ENCODE measurements around the gene GLYR1.
"Not testable (repeated sequence)": the region's sequence is repeated elsewhere in the genome, so short reads cannot be mapped to it uniquely, and the experiment has no call there.

The GLYR1 gene

GRCh38 chr16:4846901-4847773 lies at the start of gene GLYR1, which contains the start of gene UBN1:
Gene GLYR1 (minus strand): TSS chr16:4847288. CDS start chr16:4847265, 23 bp downstream.
Gene UBN1 (plus strand): TSS chr16:4847481. CDS start chr16:4852918, 5,437 bp downstream.
- peak; percentile 97 for DNase-seq

DNA sequence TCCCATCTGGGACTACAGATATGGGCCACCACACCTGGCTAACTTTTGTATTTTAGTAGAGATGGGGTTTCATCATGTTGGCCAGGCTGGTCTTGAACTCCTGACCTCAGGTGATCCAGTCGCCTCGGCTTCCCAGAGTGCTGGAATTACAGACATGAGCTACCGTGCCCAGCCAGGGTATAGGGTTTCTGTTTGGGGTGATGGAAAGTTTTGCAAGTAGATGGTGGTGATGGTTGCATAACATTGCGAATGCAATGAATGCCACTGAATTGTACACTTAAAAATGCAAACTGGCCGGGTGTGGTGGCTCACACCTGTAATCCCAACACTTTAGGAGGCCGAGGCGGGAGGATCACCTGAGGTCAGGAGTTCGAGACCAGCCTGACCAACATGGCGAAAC lies 49.7 kb upstream of the GLYR1 start:
- DNase-seq: not testable (repeated sequence)

- DNase-seq: no peak
These were observed 48.3 kb upstream of the GLYR1 start for GRCh38 chr16:4895366-4895765.

DNA sequence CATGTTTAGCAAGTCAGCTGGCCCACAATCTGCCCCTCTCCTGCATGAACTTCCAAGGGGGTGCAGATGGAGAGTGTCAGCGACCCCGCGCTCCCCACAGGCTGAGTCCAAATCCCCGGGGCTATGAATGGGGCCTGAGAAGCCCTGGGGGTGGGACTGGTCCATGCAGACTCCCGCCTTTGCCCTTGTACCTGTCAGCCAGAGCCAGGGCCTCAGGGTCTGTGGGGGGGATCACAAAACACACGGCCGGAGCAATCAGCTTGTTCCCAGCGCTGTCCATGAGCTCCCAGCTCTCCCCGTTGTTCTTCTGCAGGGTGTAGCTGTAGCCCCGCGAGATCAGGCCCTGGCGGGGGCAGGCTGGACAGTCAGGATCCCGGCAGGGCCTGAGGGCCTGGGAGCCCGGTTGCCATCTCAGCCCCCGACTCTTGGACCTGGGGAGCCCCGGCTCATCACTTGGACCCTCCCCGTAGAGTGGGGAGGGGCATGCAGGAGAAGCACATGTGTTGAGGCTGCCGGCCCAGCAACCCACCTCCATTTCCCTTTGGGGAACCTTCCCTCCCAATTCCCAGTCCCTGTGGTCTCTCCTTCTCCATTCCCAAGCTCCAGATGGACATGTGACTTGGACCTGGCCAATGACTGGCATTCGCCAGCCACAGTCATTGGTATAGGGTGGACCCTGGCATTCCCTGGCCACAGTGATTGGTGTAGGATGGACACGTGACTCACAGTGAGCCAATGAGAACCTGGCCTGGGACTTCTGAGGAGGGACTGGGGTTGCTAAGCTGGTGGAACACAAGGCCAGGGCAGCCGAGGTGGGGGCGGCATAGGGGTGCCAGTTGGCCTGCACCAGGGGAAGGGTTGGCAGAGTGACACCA lies 47.4 kb upstream of the GLYR1 start:
- no peak for DNase-seq

DNA sequence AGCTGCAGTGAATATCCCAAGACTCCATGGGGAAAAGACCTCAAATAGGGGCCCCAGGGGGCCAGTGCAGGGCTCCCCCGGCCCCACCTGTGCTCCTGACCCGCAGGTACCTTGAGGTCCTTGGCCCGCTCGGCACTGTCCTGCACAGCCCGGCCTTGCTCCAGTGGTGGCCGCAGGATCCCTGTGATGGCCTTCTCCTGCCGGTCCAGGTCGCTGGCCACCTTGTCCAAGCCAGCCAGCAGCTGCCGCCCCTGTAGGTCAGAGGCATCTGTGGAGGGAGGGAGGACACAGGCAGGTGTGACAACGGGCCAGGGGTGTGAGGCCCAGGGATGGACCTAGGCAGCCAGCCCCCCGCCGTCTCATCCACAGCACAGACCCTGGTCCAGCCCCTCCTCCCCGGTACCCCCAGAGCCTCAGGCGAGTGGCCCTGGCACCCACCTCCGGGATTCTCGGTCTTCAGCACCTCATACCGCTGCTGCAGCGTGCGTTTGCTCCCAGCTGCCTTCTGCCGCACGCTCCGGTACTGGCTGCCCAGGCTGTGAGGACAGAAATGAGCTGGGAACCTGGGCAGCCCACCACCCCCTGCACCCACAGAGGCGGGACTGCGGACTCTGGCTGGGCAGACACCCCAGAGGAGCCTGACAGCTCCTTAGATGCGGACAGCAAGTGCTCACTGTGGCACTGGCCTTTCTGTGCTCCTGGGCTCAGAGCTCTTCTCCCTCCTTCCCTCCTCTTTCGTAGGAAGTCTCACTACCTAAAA lies 46.2 kb upstream of the GLYR1 start:
- DNase-seq: no peak

- DNase-seq: no peak
These were observed 45.4 kb upstream of the GLYR1 start for GRCh38 chr16:4892361-4893102.

GRCh38 chr16:4891886-4892216 lies 44.8 kb upstream of the GLYR1 start:
- peak; percentile 36 for DNase-seq

GRCh38 chr16:4891097-4891885 lies 44.2 kb upstream of the GLYR1 start:
- no peak for DNase-seq

- no peak for DNase-seq
These were observed 43.6 kb upstream of the GLYR1 start for GRCh38 chr16:4890686-4891085.

DNA sequence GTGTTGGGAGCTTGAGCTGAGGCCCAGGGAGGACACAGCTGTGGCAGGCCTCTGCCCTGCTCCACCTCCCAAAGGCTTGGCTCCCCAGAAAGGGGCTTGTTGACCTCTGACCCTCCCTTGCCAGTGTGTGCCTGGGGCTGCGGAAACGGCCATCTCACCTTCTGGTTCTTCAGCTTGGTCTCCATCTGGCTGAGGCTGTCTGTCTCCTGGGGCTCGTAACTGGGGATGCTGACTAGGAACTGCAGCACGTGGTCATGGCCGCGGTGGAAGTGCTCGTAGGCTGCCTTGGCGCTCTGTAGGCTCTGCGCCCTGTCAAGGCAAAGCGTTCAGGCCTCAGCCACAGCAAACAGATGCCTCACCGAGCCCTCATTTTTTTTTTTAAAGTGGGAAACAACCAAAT lies 42.9 kb upstream of the GLYR1 start:
- DNase-seq: no peak

- no peak for DNase-seq
These were observed 41.5 kb upstream of the GLYR1 start for GRCh38 chr16:4888428-4889135.

DNA sequence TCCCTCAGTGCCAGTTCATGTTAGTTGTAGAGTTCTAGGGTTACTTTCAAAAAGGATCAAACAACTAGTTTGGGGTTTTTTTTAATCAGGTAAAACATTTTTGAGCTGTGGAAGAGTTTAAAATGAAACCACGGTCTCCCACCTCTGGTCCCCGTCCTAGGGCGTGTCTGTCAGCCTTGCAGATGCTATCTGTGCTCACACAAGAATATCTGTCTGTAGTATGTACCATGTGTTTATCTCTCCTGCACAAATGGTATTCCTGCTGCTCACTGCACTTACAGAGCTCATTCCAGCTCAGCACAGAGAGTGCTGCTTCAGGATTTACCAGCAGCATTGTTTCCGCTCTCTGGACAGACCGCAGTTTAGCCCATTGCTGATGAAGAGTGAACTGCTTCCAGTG lies 39.1 kb upstream of the GLYR1 start:
- DNase-seq: no peak

DNA sequence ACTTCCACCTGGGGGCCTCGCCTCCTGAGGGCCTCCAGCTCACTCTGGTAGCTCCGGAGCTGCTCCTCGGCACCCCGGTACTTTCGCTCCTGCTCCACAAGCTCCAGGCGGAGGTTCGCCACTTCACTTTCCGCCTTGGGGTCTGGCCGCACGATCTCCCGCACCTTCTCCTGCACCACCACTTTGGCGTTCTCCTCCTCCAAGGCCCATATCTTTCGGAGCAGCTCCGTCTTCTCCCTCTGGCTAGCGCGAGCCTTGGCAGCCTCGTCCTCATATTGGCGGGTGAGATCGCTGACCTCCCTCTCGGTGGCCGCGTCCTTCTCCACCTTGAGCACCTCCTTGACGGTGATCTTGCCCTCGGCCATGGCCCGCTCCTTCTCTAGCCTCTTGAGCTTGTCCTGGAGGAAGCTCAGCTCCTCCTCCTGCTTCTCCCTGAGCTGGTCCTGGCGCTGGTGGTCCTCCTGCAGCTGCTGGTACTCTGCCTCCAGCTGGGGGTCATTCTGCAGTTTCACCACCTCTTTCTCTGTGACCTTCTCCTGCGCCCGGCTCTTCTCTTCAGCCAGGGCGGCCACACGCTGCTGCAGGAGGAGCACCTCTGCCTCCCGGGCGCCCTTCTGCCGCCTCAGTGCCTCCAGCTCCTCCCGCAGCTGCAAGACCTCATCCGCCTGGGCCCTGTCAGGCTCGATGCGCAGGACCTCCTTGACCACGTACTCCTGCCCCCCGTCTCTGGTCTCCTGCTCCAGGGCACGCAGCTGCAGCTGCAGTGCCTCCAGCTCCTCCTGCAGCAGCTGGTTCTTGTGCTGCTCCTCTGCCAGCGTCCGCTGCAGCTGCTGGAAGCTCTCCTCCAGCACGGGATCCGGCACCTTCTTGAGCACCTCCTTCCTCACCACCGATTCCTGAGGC lies 38.1 kb upstream of the GLYR1 start:
- DNase-seq: no peak

DNA sequence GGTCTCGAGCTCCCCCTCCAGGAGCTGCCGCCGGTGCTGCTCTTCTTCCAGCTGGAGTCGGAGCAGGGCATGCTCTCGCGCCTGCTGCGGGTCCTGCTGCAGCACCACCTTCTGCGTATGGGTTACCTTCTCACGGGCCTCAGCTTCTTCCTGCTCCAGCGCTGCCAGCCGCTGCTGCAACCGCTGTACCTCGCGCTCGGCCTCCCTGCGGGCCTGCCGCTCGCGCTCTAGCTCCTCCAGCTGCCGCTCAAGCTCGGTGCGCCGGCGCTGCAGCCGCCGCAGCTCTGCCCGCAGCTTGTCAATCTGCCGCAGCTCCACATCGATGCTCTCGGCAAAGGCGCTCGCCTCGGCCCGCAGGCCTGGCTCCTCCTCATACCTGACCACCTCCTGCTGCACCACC lies 37.1 kb upstream of the GLYR1 start:
- no peak for DNase-seq

- DNase-seq: no peak
These were observed 36.4 kb upstream of the GLYR1 start for GRCh38 chr16:4883501-4883900.

GRCh38 chr16:4882633-4883285 lies 35.7 kb upstream of the GLYR1 start:
- DNase-seq: peak; percentile 29

DNA sequence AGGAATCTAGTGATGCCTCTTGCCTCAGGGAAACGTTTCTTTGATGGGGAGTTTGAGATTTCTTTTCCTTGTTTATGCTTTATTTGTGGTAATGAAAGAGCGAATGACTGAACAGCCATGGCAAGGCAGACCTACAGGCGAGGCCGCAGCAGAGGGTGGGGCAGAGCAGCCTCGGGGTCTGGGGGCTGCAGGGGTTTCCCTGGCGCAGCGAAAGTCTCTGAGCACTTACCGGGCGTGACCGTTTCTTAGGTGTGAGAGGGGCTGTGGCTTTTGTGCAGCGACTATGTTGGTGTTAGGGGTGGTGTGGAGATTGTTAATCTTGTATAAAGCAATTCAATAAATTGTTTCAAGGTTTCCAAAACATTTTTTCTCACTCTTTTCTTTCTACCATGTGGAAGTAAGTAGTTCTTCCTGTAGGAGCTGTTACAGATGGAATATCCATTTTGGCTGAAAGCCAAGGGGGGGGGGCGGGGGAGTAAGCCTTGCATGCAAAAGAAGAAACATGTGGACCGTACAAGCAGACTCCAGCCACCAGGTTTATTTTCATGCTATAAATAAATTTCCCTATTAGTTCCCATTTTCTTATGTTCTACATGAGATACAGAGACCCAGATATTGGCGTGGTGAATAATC lies 35.0 kb upstream of the GLYR1 start:
- no peak for DNase-seq

DNA sequence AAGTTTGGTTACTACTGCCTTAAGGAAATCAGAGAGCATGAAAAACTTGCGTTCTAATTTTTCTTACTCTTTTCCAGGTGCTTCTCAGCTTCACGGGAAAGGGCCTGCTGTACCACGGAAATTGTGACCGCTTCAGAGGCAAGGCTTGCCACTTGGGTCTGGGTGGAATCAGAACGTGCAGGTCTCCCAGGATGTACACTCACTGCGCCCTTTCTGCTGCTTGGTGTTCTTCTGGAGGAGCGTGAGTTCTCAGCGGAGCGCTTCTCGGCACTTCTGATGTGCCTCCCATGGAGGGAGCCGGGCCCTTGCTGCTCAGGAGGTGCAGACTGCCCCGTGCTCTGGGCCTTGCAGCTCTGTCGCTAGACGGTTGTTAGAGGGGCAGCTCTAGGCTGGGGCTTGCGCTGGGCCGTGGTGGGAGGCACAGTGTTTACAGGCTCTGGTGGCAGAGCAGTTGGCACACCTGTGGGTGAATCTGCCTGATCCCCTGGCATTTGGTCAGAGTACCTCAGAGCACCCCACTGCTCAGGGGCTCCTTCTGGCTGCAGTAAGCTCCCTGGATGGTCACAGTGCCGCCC lies 33.0 kb upstream of the GLYR1 start:
- no peak for DNase-seq
